GM12878 (cell line): ENCODE measurements around the gene CDH4. TPM values are rescaled to one million over a fixed set of nuclear protein-coding genes. Genes with fewer than 3 reads are reported as not detected.

Experiments used
- ATAC-seq: fragments of 200-7000 bp; cut with Tn5 transposase; 3 replicates; pipeline ENCODE4 v1.9.1; 2020; ENCODE audit warnings: mild to moderate bottlenecking, moderate library complexity
- BruUV-seq: library from RNA; stranded (reverse); fragments of 400-500 nt; replicated peaks from 2 replicates; lab custom pipeline; 2021; lab: Mats Ljungman, UMichigan
- CTCF ChIA-PET: fragments of 300-600 bp; sonication (Branson Sonifier 250); formaldehyde crosslinking; extraction: SDS; loops from one replicate; lab custom pipeline; 2021; ENCODE audit warnings: inconsistent platforms; lab: Yijun Ruan, JAX
- POLR2A ChIA-PET: fragments of 350-600 bp; formaldehyde crosslinking; extraction: SDS; loops from one replicate; lab custom pipeline; 2021; ENCODE audit warnings: inconsistent platforms; lab: Charles Lee
- RAD21 ChIA-PET: fragments of 300-600 bp; sonication (Branson Sonifier 250); formaldehyde crosslinking; loops from one replicate; lab custom pipeline; 2023; ENCODE audit warnings: antibody characterized with exemption; ENCODE audit not compliant: unreplicated experiment; lab: Charles Lee
- SMC1A ChIA-PET: fragments of 300-600 bp; sonication (Branson Sonifier 250); formaldehyde crosslinking; loops from one replicate; lab custom pipeline; 2023; ENCODE audit not compliant: unreplicated experiment, uncharacterized antibody; lab: Charles Lee
- DNase-seq: peaks from one replicate; pipeline ENCODE4 v3.0.0-alpha.2; 2011; ENCODE audit warnings: low read depth, low spot score
- FAIRE-seq: peaks from 3 replicates; lab custom pipeline; 2011; peaks lifted over from hg19 to GRCh38; lab: Jason Lieb, UNC
- H2AFZ ChIP-seq: 2 replicates; pipeline ENCODE4 v1.6.0; 2011; ENCODE audit warnings: low read depth, low read length, control low read depth; ENCODE audit not compliant: control insufficient read depth
- H3K27ac ChIP-seq: 2 replicates; pipeline ENCODE4 v1.5.1; 2011; ENCODE audit warnings: control low read depth; ENCODE audit not compliant: control insufficient read depth, insufficient read depth
- H3K27me3 ChIP-seq, 2 experiments: replicated peaks in 1 of 2; 2 replicates each; pipeline versions ENCODE4 v1.6.0 to v1.6.1; 2011; ENCODE audit warnings: low read length in 1 of 2; ENCODE audit not compliant: control insufficient read depth in 2 of 2, insufficient read depth in 2 of 2
- H3K36me3 ChIP-seq, 2 experiments: 2 replicates each; pipeline ENCODE4 v1.5.1; 2011; ENCODE audit warnings: low read length in 1 of 2; ENCODE audit not compliant: control insufficient read depth in 2 of 2, insufficient read depth in 2 of 2
- H3K4me1 ChIP-seq: 2 replicates; pipeline ENCODE4 v1.6.1; 2011; ENCODE audit warnings: mild to moderate bottlenecking, low read length, moderate library complexity, mixed read lengths; ENCODE audit not compliant: control insufficient read depth, insufficient read depth
- H3K4me2 ChIP-seq: 2 replicates; pipeline ENCODE4 v1.6.0; 2011; ENCODE audit warnings: control low read depth; ENCODE audit not compliant: control insufficient read depth, insufficient read depth
- H3K4me3 ChIP-seq: fragments of 200-600 bp; sonication (generic); 2 replicates; pipeline ENCODE4 v1.5.1; 2016
- H3K79me2 ChIP-seq: 2 replicates; pipeline ENCODE4 v1.6.0; 2011; ENCODE audit warnings: low read length; ENCODE audit not compliant: control insufficient read depth, insufficient read depth
- H3K9ac ChIP-seq: 2 replicates; pipeline ENCODE4 v1.8.0; 2011; ENCODE audit warnings: low read length, control low read depth, mixed read lengths; ENCODE audit not compliant: control insufficient read depth, insufficient read depth
- H3K9me3 ChIP-seq: replicated peaks from 3 replicates; pipeline ENCODE4 v1.5.1; 2011; ENCODE audit warnings: mild to moderate bottlenecking, low read length; ENCODE audit not compliant: control insufficient read depth, insufficient read depth
- H4K20me1 ChIP-seq: 2 replicates; pipeline ENCODE4 v1.6.0; 2011; ENCODE audit not compliant: control insufficient read depth, insufficient read depth
- BCL11A ChIP-seq: IDR thresholded peaks from 2 replicates; pipeline ENCODE4 v1.6.1; 2011; ENCODE audit warnings: low read depth, low read length
- BCLAF1 ChIP-seq: fragments of 450-650 bp; IDR thresholded peaks from 2 replicates; pipeline ENCODE4 v1.6.1; 2017; ENCODE audit warnings: antibody characterized with exemption, mild to moderate bottlenecking, moderate library complexity
- BMI1 ChIP-seq: fragments of 450-650 bp; IDR thresholded peaks from 2 replicates; pipeline ENCODE4 v1.6.1; 2016; ENCODE audit warnings: mild to moderate bottlenecking, moderate library complexity, borderline replicate concordance
- E4F1 ChIP-seq: fragments of 450-650 bp; IDR thresholded peaks from 2 replicates; pipeline ENCODE4 v1.6.1; 2018; ENCODE audit warnings: borderline replicate concordance, mild to moderate bottlenecking; ENCODE audit not compliant: partially characterized antibody
- EP300 ChIP-seq, 2 experiments: fragments of 150-350 bp in 1 of 2; IDR thresholded peaks; 2 replicates each; pipeline ENCODE4 v1.6.1; 2011 to 2012; ENCODE audit warnings: low read depth in 2 of 2, low read length in 2 of 2, borderline replicate concordance in 1 of 2, improper control_type of control experiment in 1 of 2, inconsistent platforms in 1 of 2; ENCODE audit not compliant: control insufficient read depth in 1 of 2
- IKZF2 ChIP-seq, 2 experiments: fragments of 450-650 bp; IDR thresholded peaks; 2 replicates each; pipeline ENCODE4 v1.6.1; 2017; ENCODE audit warnings: mild to moderate bottlenecking in 2 of 2, moderate library complexity in 2 of 2
- MTA2 ChIP-seq: fragments of 450-650 bp; IDR thresholded peaks from 2 replicates; pipeline ENCODE4 v1.6.1; 2016; ENCODE audit warnings: low read depth, mild to moderate bottlenecking, moderate library complexity
- NR2F1 ChIP-seq: fragments of 450-650 bp; conservative IDR thresholded peaks from 2 replicates; pipeline ENCODE4 v1.6.1; 2017; ENCODE audit warnings: mild to moderate bottlenecking
- PAX8 ChIP-seq: fragments of 450-650 bp; IDR thresholded peaks from 2 replicates; pipeline ENCODE4 v1.6.1; 2017; ENCODE audit warnings: mild to moderate bottlenecking, moderate library complexity
- SREBF2 ChIP-seq: IDR thresholded peaks from 2 replicates; pipeline ENCODE4 v1.6.1; 2012; ENCODE audit warnings: mild to moderate bottlenecking, low read length
- SUZ12 ChIP-seq: fragments of 200-600 bp; sonication (generic); IDR thresholded peaks from one replicate; pipeline ENCODE4 v1.6.1; 2018; ENCODE audit warnings: antibody characterized with exemption, mild to moderate bottlenecking; ENCODE audit not compliant: unreplicated experiment
- WGBS: methylation state at CpG from one replicate; pipeline ENCODE4 v1.1.6; 2016; ENCODE audit warnings: low lambda C conversion rate; ENCODE audit not compliant: insufficient replicate concordance, insufficient coverage; ENCODE audit errors: missing lambda C conversion rate; 5-methylcytosine and 5-hydroxymethylcytosine counted together
- in situ Hi-C: fragments of 300-500 bp; cut with MboI; formaldehyde crosslinking; loops from 9 replicates; pipeline ENCODE4 v1.14.3; 2018; ENCODE audit warnings: mixed read lengths
- intact Hi-C: fragments of 100-400 bp; cut with micrococcal nuclease; formaldehyde crosslinking; loops from one replicate; pipeline ENCODE4 v1.14.2; 2022; ENCODE audit not compliant: unreplicated experiment
- polyA plus RNA-seq, 11 experiments: library from polyadenylated mRNA; depleted of rRNA in 4 of 11; unstranded in 6 of 11; stranded (reverse) in 5 of 11; fragments of >200 nt; fragmentation: Nextera tagmentation in 4 of 11; fragmentation: Illumina TruSeq in 1 of 11; extraction: Ambion mirVana in 4 of 11; extraction: Trizol in 1 of 11; gene quantifications; 1 replicate in 1 of 11; 2 replicates in 10 of 11; pipeline versions ENCODE4 v1.2.1 to v1.2.3, GENCODE V29; 2011 to 2016; ENCODE audit warnings: inconsistent platforms in 2 of 11, missing spikeins in 2 of 11, low read depth in 1 of 11
- total RNA-seq, 4 experiments: library from RNA; depleted of rRNA in 3 of 4; stranded (reverse); fragments of >200 nt in 3 of 4; fragmentation: Illumina TruSeq in 1 of 4; extraction: Trizol in 1 of 4; gene quantifications; 2 replicates each; pipeline versions ENCODE4 v1.2.1 to v1.2.3, GENCODE V29; 2013 to 2021
- TF ChIP-seq, protein P1 (sequence below): fragments of 450-650 bp; IDR thresholded peaks from 2 replicates; pipeline ENCODE4 v1.6.1; 2016; ENCODE audit warnings: mild to moderate bottlenecking, moderate library complexity, borderline replicate concordance

The CDH4 gene
- total and polyA plus RNA-seq, 10 of the 15 experiments (the other 5 are each of a cell fraction or from before 2014, with no cell fraction given) = not detected

DNA sequence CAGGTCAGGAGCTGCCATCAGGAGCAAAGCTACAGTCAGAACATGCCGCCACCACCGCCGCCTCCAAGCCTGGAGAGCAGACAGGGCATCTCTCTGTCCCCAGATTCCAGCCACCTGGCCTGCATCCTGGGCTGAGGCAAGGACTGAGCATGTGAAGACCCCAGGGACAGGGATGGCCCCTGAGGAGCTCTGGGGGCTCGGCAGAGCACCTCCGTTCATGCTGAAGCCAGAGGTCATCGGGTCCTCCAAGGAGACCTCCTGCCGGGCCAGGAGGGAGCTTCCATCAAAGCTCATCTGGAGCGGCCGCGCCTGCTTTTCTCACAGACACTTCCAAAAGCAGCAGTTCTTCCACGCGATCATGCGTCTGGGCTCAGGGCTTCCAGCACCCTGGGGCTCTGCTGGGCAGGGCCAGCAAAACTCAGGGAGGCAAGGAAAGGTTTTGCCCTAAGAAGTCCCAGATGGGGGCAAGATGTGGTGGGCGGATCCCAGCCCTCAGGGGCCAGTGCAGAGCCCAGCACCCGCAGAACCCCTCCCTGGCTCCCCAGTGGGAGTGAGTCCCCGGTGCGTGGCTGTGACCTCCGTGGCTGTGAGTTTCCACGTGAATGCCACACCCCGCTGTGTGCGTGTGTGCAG, 675.2 kb downstream of the CDH4 start (continued):
- TF ChIP-seq E4F1 (no peak), BCL11A (no peak), SREBF2 (no peak)

- H3K9ac ChIP-seq = no peak overlapping the region
- ChIA-PET CTCF (no interaction called here), POLR2A (no interaction called here), SMC1A (no interaction called here), RAD21 (no interaction called here)
- intact Hi-C loops (no loop called here), in situ Hi-C loops (no loop called here)
- no peak for DNase-seq
- no peaks in the 10 kb centered on the region for H4K20me1 ChIP-seq
- H3K27ac ChIP-seq = no peak overlapping the region
- H3K4me2 ChIP-seq = no peak overlapping the region
- no TSS peak for BruUV-seq
- H3K9me3 ChIP-seq = no peaks in the 10 kb centered on the region; the same call in 2 of the 3 replicates
- FAIRE-seq = no peak
- no peaks in the 10 kb centered on the region for H3K79me2 ChIP-seq
- no peak for ATAC-seq
- no peak overlapping the region for H2AFZ ChIP-seq
- H3K27me3 ChIP-seq = no peaks in the 10 kb centered on the region
- WGBS = 82% methylated on average over 43 of the region's 43 CpGs
- TF ChIP-seq BMI1 (no peak), MTA2 (no peak), PAX8 (no peak), BCLAF1 (no peak), SUZ12 (no peak), EP300 (IDR thresholded peaks at IDR 0.05; ENCODE audit: borderline replicate concordance in 1 of 2, control insufficient read depth in 1 of 2, low read depth in 2 of 2, low read length in 2 of 2) (no peak), IKZF2 (IDR thresholded peaks at IDR 0.05) (no peak), NR2F1 (no peak)
- TF ChIP-seq, protein P1, sequence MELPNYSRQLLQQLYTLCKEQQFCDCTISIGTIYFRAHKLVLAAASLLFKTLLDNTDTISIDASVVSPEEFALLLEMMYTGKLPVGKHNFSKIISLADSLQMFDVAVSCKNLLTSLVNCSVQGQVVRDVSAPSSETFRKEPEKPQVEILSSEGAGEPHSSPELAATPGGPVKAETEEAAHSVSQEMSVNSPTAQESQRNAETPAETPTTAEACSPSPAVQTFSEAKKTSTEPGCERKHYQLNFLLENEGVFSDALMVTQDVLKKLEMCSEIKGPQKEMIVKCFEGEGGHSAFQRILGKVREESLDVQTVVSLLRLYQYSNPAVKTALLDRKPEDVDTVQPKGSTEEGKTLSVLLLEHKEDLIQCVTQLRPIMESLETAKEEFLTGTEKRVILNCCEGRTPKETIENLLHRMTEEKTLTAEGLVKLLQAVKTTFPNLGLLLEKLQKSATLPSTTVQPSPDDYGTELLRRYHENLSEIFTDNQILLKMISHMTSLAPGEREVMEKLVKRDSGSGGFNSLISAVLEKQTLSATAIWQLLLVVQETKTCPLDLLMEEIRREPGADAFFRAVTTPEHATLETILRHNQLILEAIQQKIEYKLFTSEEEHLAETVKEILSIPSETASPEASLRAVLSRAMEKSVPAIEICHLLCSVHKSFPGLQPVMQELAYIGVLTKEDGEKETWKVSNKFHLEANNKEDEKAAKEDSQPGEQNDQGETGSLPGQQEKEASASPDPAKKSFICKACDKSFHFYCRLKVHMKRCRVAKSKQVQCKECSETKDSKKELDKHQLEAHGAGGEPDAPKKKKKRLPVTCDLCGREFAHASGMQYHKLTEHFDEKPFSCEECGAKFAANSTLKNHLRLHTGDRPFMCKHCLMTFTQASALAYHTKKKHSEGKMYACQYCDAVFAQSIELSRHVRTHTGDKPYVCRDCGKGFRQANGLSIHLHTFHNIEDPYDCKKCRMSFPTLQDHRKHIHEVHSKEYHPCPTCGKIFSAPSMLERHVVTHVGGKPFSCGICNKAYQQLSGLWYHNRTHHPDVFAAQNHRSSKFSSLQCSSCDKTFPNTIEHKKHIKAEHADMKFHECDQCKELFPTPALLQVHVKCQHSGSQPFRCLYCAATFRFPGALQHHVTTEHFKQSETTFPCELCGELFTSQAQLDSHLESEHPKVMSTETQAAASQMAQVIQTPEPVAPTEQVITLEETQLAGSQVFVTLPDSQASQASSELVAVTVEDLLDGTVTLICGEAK = no peak
- H3K36me3 ChIP-seq = no peaks in the 10 kb centered on the region
- H3K4me3 ChIP-seq = no peak overlapping the region
- H3K4me1 ChIP-seq = no peaks in the 10 kb centered on the region
These were observed 675.9 kb downstream of the CDH4 start for GRCh38 chr20:61927826-61928541.
